TTC549 (cell line): Measurements from ENCODE around the gene FAM13C.

Source experiments
- FAIRE-seq: peaks from 2 replicates; lab custom pipeline; 2012; peaks lifted over from hg19 to GRCh38; lab: Jason Lieb, UNC

The FAM13C gene

GRCh38 chr10:59360605-59361405 lies 1.5 kb downstream of the FAM13C start:
- no peak for FAIRE-seq

GRCh38 chr10:59358576-59358975 lies 3.8 kb downstream of the FAM13C start:
- FAIRE-seq: no peak

GRCh38 chr10:59354434-59354833 lies 7.9 kb downstream of the FAM13C start:
- no peak for FAIRE-seq

- no peak for FAIRE-seq
These were observed 11.8 kb downstream of the FAM13C start for GRCh38 chr10:59350558-59350957.

GRCh38 chr10:59346321-59346720 lies 16.0 kb downstream of the FAM13C start:
- no peak for FAIRE-seq

GRCh38 chr10:59342723-59343122 lies 19.6 kb downstream of the FAM13C start:
- no peak for FAIRE-seq

- FAIRE-seq: no peak
These were observed 20.3 kb downstream of the FAM13C start for GRCh38 chr10:59342000-59342399.

- FAIRE-seq: no peak
These were observed 22.1 kb downstream of the FAM13C start for GRCh38 chr10:59340285-59340684.

GRCh38 chr10:59339351-59339750 lies 23.0 kb downstream of the FAM13C start:
- no peak for FAIRE-seq

GRCh38 chr10:59337201-59337652 lies 25.1 kb downstream of the FAM13C start:
- FAIRE-seq: no peak

- FAIRE-seq: no peak
These were observed 25.7 kb downstream of the FAM13C start for GRCh38 chr10:59336632-59337031.

GRCh38 chr10:59335497-59335896 lies 26.9 kb downstream of the FAM13C start:
- FAIRE-seq: no peak

GRCh38 chr10:59333701-59334100 lies 28.6 kb downstream of the FAM13C start:
- no peak for FAIRE-seq

- no peak for FAIRE-seq
These were observed 29.8 kb downstream of the FAM13C start for GRCh38 chr10:59332581-59332980.

GRCh38 chr10:59331661-59332060 lies 30.7 kb downstream of the FAM13C start:
- no peak for FAIRE-seq

GRCh38 chr10:59325116-59325515 lies 37.2 kb downstream of the FAM13C start:
- FAIRE-seq: no peak

- no peak for FAIRE-seq
These were observed 37.8 kb downstream of the FAM13C start for GRCh38 chr10:59324597-59324996.

GRCh38 chr10:59323831-59324401 lies 38.4 kb downstream of the FAM13C start:
- no peak for FAIRE-seq

GRCh38 chr10:59323036-59323459 lies 39.3 kb downstream of the FAM13C start:
- FAIRE-seq: no peak

GRCh38 chr10:59322131-59322530 lies 40.2 kb downstream of the FAM13C start:
- FAIRE-seq: no peak

GRCh38 chr10:59320355-59320754 lies 42.0 kb downstream of the FAM13C start:
- FAIRE-seq: no peak

- FAIRE-seq: no peak
These were observed 42.5 kb downstream of the FAM13C start for GRCh38 chr10:59319854-59320253.

GRCh38 chr10:59317066-59317465 lies 45.3 kb downstream of the FAM13C start:
- FAIRE-seq: no peak

GRCh38 chr10:59315465-59315864 lies 46.9 kb downstream of the FAM13C start:
- no peak for FAIRE-seq
